ENCODE measurements around the gene FAAP20. TPM values are rescaled to one million over a fixed set of nuclear protein-coding genes. Genes with fewer than 3 reads are reported as not detected.

FAAP20 gene
- total RNA-seq, 1 donor from 2014 or later = 25.1 TPM

- no peak for DNase-seq (ENCODE audit: low read depth, low spot score)
Measured at GRCh38 chr1:2230781-2231531, 36.4 kb upstream of the FAAP20 start.

GRCh38 chr1:2229911-2230731 lies 35.5 kb upstream of the FAAP20 start:
- no peak for DNase-seq (ENCODE audit: low read depth, low spot score)

GRCh38 chr1:2229037-2229864 lies 34.7 kb upstream of the FAAP20 start:
- DNase-seq (ENCODE audit: low read depth, low spot score) = no peak

- DNase-seq (ENCODE audit: low read depth, low spot score) = no peak
Measured at GRCh38 chr1:2228694-2229036, 34.1 kb upstream of the FAAP20 start.

- no peak for DNase-seq (ENCODE audit: low read depth, low spot score)
Measured at GRCh38 chr1:2228157-2228594, 33.6 kb upstream of the FAAP20 start, which contains the start of gene SKI. TSS of gene SKI (plus strand) at chr1:2228319. CDS start at chr1:2228767, 448 bp downstream.

- peak; percentile 81 for DNase-seq (ENCODE audit: low read depth, low spot score)
Measured at GRCh38 chr1:2227346-2228156, 33.0 kb upstream of the FAAP20 start.

GRCh38 chr1:2226525-2227345 lies 32.2 kb upstream of the FAAP20 start:
- DNase-seq (ENCODE audit: low read depth, low spot score) = no peak

GRCh38 chr1:2224631-2225428 lies 30.3 kb upstream of the FAAP20 start:
- no peak for DNase-seq (ENCODE audit: low read depth, low spot score)

- DNase-seq (ENCODE audit: low read depth, low spot score) = no peak
Measured at GRCh38 chr1:2224170-2224584, 29.6 kb upstream of the FAAP20 start.

GRCh38 chr1:2221271-2221670 lies 26.7 kb upstream of the FAAP20 start:
- DNase-seq (ENCODE audit: low read depth, low spot score) = no peak

GRCh38 chr1:2216767-2217058 lies 22.1 kb upstream of the FAAP20 start:
- no peak for DNase-seq (ENCODE audit: low read depth, low spot score)

GRCh38 chr1:2215909-2216766 lies 21.6 kb upstream of the FAAP20 start:
- DNase-seq (ENCODE audit: low read depth, low spot score) = no peak

GRCh38 chr1:2215329-2215728 lies 20.8 kb upstream of the FAAP20 start:
- DNase-seq (ENCODE audit: low read depth, low spot score) = no peak

GRCh38 chr1:2214541-2215241 lies 20.1 kb upstream of the FAAP20 start:
- no peak for DNase-seq (ENCODE audit: low read depth, low spot score)

- DNase-seq (ENCODE audit: low read depth, low spot score) = no peak
Measured at GRCh38 chr1:2213576-2214505, 19.3 kb upstream of the FAAP20 start.
